Measurements from ENCODE around the gene PPP6R2.

Gene PPP6R2

DNA sequence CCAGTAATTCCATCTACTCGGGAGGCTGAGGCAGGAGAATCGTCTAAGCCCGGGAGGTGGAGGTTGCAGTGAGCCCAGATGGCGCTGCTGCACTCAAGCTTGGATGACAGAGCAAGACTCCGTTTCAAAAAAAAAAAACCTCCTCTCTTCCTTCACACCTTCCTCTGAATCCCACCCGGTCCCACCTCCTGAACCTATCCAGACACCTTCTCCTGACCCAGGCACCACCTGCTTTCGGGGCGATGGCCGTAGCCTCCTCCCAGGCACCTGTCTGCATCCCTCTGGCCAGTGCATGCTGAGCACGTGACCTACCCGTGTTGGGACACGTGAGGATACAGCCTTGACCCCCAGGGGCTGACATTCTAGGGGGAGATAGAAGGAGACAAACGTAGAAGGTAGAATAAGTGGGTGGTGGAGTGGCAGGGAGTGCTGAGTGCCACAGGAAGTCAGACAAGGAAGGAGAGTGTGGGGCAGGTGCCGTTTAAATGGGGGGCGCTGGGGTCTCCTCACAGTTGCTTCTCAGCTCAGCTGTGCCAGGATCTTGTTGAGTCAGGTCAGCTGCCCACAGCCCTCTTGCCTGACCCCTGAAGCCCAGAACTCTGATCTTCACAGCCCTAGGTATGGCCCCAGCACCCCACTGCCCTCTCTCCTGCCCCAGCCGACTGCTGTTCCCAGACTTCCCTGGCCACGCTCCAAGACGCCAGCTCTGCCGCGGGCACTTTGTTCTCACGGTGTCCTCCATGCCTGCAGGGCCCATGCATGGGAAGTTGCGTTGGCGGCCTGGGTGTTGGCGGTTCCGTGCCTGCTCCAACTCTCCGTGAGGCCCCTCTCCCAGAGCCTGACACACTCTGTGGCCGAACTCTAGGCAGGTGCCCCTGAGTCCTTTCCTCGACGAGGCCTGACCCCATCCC is 142.3 kb downstream of the PPP6R2 start:
- H3K4me3 ChIP-seq (ENCODE audit: low read depth, low read length) = no peak overlapping the region
- no peak for DNase-seq (ENCODE audit: low read depth)
- TF ChIP-seq, protein P1, sequence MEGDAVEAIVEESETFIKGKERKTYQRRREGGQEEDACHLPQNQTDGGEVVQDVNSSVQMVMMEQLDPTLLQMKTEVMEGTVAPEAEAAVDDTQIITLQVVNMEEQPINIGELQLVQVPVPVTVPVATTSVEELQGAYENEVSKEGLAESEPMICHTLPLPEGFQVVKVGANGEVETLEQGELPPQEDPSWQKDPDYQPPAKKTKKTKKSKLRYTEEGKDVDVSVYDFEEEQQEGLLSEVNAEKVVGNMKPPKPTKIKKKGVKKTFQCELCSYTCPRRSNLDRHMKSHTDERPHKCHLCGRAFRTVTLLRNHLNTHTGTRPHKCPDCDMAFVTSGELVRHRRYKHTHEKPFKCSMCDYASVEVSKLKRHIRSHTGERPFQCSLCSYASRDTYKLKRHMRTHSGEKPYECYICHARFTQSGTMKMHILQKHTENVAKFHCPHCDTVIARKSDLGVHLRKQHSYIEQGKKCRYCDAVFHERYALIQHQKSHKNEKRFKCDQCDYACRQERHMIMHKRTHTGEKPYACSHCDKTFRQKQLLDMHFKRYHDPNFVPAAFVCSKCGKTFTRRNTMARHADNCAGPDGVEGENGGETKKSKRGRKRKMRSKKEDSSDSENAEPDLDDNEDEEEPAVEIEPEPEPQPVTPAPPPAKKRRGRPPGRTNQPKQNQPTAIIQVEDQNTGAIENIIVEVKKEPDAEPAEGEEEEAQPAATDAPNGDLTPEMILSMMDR (IDR thresholded peaks at IDR 0.05; ENCODE audit: insufficient read depth, low read depth, low read length, missing control alignments) = no peak

DNA sequence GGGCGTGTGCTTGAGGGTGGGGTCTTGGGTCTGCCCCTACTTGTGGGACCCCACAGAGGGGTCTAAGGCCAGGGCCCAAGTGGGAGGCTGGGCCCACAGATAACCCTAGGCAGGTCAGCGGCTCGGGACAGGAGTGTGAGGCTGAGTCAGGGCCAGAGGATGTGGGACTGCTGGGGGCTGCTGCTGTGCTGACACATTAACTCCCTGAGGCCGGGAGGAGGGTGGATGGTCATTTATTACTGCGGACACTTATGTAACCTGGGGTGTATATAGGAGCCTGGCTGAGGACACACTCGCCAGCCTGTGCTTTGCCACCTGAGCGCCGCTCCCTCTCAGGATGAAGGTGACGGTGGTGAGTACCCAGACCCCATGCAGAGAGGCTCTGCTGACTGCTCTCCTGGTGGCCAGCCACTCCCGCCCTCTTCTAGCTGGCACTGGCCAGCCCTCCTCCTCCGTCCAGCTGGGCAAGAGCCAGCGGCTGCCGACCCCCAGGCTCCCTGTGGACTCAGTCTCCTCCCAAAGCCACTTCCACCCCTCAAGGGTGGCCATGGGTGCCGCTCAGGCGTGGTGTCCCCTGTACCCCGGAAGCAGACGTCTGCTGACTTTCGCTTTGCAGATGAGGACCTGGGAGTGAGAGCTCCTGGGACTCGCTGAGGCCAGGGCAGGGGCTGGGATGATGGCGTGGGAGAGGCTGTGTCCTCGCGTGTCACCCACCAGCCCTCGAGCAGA is 143.6 kb downstream of the PPP6R2 start, which contains the start of gene MIOX:
Gene MIOX (plus strand): TSS at position 299 of the 729 bp plus-strand sequence. CDS start 39 bp downstream, at position 338.
- TF ChIP-seq, protein P1 (IDR thresholded peaks at IDR 0.05; ENCODE audit: insufficient read depth, low read depth, low read length, missing control alignments) = no peak
- H3K4me3 ChIP-seq (ENCODE audit: low read depth, low read length) = no peak within 1 kb of the TSS
- no peak for DNase-seq (ENCODE audit: low read depth)

DNA sequence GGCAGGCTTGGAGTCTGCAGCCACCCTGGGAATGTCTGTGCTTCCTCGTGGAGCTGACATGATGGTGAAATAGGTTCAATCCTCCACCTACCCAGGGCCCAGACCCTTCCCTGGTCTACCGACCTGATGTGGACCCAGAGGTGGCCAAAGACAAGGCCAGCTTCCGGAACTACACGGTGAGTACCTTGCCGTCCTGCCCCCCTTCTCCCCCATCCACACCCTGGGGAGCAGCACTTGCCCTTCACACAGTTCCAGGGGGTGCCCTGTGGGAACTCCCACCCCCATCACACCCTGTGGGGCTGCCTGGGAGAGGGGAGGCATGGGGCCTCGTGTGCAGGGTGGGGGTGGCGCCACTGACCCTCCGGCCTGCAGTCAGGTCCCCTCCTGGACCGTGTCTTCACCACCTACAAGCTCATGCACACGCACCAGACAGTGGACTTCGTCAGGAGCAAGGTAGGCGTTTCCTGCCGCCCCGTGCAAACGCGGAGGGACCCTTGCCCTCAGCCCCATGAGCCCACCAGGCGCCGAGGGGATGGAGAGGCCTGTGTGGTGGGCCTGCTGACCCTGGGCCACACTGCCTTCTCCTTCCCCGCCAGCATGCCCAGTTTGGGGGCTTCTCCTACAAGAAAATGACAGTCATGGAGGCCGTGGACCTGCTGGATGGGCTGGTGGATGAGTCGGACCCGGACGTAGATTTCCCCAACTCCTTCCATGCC is 144.3 kb downstream of the PPP6R2 start:
- no peak for DNase-seq (ENCODE audit: low read depth)
- H3K4me3 ChIP-seq (ENCODE audit: low read depth, low read length) = no peak overlapping the region
- TF ChIP-seq, protein P1 (IDR thresholded peaks at IDR 0.05; ENCODE audit: insufficient read depth, low read depth, low read length, missing control alignments) = no peak

DNA sequence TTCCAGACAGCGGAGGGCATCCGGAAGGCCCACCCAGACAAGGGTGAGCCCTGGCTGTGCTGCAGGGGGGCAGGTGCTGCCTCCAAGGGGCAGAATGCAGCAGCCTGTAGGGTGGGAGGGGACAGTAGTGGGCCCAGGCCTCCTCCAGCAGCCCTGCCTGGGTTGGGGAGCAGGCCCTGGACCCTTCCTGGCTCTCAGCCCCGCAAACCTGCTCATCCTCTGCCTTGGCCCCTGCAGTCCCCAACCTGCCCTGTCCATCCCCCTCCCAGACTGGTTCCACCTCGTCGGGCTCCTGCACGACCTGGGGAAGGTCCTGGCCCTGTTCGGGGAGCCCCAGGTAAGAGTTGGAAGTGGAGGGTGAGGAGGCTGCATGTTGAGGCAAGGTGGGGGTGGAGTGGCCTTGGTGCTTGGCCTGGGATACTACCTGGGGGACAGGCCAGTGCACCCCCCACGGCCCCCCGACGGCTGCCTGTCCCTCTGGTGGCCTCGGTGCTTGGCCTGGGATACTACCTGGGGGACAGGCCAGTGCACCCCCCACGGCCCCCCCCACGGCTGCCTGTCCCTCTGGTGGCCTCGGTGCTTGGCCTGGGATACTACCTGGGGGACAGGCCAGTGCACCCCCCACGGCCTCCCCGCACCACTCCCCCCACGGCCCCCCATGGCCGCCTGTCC is 145.0 kb downstream of the PPP6R2 start:
- no peak for DNase-seq (ENCODE audit: low read depth)
- TF ChIP-seq, protein P1 (IDR thresholded peaks at IDR 0.05; ENCODE audit: insufficient read depth, low read depth, low read length, missing control alignments) = no peak
- H3K4me3 ChIP-seq (ENCODE audit: low read depth, low read length) = no peak overlapping the region

DNA sequence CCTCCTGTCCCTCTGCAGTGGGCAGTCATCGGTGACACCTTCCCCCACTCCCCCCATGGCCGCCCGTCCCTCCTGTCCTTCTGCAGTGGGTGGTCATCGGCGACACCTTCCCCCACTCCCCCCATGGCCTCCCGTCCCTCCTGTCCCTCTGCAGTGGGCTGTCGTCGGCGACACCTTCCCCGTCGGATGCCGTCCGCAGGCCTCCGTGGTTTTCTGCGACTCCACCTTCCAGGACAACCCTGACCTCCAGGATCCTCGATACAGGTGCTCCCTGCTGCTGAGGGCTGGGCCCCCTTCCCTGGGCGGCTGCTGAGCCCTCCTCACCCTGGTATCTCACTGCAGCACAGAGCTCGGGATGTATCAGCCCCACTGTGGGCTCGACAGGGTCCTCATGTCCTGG is 145.8 kb downstream of the PPP6R2 start:
- TF ChIP-seq, protein P1 (IDR thresholded peaks at IDR 0.05; ENCODE audit: insufficient read depth, low read depth, low read length, missing control alignments) = no peak
- DNase-seq (ENCODE audit: low read depth) = no peak
- H3K4me3 ChIP-seq (ENCODE audit: low read depth, low read length) = no peak overlapping the region
